GM06990 (cell line): Measurements from ENCODE around the gene CYP11A1.

Experiments
- DNase-seq: peaks from one replicate; pipeline ENCODE4 v3.0.0-alpha.2; 2011; ENCODE audit not compliant: insufficient read length; ENCODE audit errors: extremely low read depth
- H3K27me3 ChIP-seq: replicated peaks from 2 replicates; pipeline ENCODE4 v1.6.0; 2011; ENCODE audit warnings: low read length; ENCODE audit not compliant: control insufficient read depth, insufficient read depth
- H3K36me3 ChIP-seq: 2 replicates; pipeline ENCODE4 v1.5.1; 2011; ENCODE audit warnings: low read length; ENCODE audit not compliant: control insufficient read depth, insufficient read depth
- H3K4me3 ChIP-seq: replicated peaks from 2 replicates; pipeline ENCODE4 v1.5.1; 2011; ENCODE audit warnings: low read depth, mild to moderate bottlenecking, control low read depth, low read length
- TF ChIP-seq, protein P1 (sequence below): IDR thresholded peaks from 2 replicates; pipeline ENCODE4 v1.5.1; 2011; ENCODE audit warnings: low read length, control low read depth, mild to moderate bottlenecking, inconsistent platforms; ENCODE audit not compliant: insufficient read depth, poor library complexity, severe bottlenecking

CYP11A1 gene

GRCh38 chr15:74396146-74396438, 28.6 kb upstream of the CYP11A1 start:
- no peak for DNase-seq
- H3K27me3 ChIP-seq: no peaks in the 10 kb centered on the region
- 0 out of 2 replicates have a peak, but pooled peaks cover 1% of the 10 kb centered on the region for H3K36me3 ChIP-seq
- H3K4me3 ChIP-seq: no peak overlapping the region
- TF ChIP-seq, protein P1, sequence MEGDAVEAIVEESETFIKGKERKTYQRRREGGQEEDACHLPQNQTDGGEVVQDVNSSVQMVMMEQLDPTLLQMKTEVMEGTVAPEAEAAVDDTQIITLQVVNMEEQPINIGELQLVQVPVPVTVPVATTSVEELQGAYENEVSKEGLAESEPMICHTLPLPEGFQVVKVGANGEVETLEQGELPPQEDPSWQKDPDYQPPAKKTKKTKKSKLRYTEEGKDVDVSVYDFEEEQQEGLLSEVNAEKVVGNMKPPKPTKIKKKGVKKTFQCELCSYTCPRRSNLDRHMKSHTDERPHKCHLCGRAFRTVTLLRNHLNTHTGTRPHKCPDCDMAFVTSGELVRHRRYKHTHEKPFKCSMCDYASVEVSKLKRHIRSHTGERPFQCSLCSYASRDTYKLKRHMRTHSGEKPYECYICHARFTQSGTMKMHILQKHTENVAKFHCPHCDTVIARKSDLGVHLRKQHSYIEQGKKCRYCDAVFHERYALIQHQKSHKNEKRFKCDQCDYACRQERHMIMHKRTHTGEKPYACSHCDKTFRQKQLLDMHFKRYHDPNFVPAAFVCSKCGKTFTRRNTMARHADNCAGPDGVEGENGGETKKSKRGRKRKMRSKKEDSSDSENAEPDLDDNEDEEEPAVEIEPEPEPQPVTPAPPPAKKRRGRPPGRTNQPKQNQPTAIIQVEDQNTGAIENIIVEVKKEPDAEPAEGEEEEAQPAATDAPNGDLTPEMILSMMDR: no peak

DNA sequence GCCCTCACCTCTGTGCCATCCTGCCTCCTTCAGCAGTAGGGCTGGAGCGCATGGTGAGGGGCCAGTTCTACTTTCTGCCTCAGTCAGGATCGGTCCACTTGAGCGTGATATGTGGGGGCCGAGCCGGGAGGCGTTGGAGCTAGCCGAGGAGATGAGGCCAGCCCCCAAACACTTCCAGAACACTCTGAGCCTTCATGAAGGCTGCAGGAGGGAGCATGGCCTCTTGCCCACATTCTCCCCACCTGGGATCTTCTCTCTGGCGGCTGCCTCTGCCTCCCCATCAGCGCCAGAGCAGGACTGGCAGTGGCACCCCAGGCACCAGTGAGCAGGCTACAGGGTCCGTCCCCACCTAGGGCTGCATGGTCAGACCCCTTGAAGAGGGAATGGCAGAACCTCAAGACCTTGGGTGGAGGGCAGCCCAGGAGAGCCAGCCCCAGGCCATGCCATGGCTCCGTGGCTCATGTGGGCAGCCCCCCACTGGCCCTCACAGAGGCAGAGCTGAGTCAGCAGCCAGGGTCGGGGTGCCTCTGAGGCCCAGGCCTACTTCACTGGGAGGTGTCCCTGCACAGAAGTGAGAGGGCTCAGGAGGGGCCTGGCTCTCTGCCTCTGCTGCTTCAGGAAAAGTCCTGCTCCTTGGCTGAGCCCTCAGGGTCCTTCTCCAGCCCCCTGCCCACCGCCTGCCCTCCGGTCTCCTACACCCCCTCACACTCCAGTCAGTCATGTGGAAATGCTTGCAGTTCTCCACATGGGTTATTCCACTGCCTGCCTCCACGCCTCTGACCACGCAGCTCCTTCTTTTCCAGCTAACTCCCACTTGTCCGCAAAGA, 28.1 kb upstream of the CYP11A1 start:
- no peak for DNase-seq
- 0 out of 2 replicates have a peak, but pooled peaks cover 1% of the 10 kb centered on the region for H3K36me3 ChIP-seq
- H3K4me3 ChIP-seq: no peak overlapping the region
- TF ChIP-seq, protein P1: no peak
- no peaks in the 10 kb centered on the region for H3K27me3 ChIP-seq

GRCh38 chr15:74394090-74394846, 26.8 kb upstream of the CYP11A1 start:
- TF ChIP-seq, protein P1: no peak
- Histone ChIP-seq H3K36me3 (0 out of 2 replicates have a peak, but pooled peaks cover 1% of the 10 kb centered on the region), H3K27me3 (no peaks in the 10 kb centered on the region), H3K4me3 (no peak overlapping the region)
- DNase-seq: peak; percentile 66

DNA sequence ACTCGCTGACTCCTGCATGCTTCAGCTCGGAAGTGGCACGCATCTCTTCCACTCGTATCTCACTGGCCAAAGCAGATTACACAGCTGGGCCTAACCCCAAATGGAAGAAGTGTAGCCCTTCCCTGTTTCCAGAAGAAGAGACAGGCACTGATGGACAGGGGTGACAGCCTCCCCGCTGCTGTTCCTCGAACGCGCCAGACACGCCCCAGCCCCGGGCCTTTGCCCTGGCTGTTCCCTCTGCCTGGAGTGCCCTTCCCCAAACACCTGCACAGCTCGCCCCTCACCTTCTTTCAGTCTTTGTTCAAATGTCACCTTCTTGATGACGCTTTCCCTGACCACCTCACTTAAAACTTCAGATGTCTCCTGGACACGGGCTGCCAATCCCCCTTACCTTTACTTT, 26.0 kb upstream of the CYP11A1 start:
- H3K36me3 ChIP-seq: 0 out of 2 replicates have a peak, but pooled peaks cover 1% of the 10 kb centered on the region
- no peaks in the 10 kb centered on the region for H3K27me3 ChIP-seq
- TF ChIP-seq, protein P1: no peak
- DNase-seq: peak; percentile 15
- no peak overlapping the region for H3K4me3 ChIP-seq

GRCh38 chr15:74392902-74393301, 25.5 kb upstream of the CYP11A1 start:
- TF ChIP-seq, protein P1: no peak
- peak; percentile 1 for DNase-seq
- H3K36me3 ChIP-seq: 0 out of 2 replicates have a peak, but pooled peaks cover 1% of the 10 kb centered on the region
- no peaks in the 10 kb centered on the region for H3K27me3 ChIP-seq
- H3K4me3 ChIP-seq: no peak overlapping the region
